CD4-positive, alpha-beta T cell treated with Interleukin-17A for 1 hour (primary cell): ENCODE results near the gene WAS.

ENCODE experiments used
- DNase-seq: peaks from one replicate; pipeline ENCODE4 v3.0.0-alpha.2; 2020

The WAS gene

DNA sequence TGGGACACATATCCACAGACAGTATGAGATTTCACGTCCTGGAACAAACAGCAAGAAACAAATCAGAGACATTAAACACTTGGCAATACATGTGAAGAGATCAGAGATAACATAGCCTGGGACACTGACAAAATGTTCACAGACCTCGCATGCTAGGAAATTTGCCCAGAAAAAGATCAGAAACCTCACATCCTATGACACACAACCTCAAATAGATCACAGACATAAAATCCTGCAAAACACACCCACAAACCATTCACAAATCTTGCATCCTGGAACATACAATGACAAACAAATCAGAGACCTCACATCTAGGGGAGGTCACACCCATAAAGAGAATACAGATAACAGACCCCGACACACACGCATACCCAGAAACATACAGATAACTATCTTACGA is 31.0 kb downstream of the WAS start:
- DNase-seq, result peak; percentile 38

DNA sequence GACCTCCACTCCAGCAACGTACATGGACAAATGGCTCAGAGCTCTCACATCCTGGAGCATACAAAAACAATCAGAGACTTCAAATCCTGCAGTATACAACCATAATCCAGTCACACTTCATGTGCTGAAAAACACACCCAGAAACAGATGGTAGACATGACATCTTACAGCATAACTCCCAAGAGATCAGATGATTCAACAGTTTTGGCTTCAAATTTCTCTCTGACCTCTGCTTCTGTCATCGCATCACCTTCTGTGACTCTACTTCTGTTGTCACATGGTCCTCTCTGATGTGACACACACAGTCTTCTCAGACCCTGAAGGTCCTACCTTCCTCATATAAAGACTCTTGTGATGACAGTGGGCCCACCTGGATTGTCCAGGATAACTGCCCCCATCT is 31.5 kb downstream of the WAS start:
- peak; percentile 10 for DNase-seq

DNA sequence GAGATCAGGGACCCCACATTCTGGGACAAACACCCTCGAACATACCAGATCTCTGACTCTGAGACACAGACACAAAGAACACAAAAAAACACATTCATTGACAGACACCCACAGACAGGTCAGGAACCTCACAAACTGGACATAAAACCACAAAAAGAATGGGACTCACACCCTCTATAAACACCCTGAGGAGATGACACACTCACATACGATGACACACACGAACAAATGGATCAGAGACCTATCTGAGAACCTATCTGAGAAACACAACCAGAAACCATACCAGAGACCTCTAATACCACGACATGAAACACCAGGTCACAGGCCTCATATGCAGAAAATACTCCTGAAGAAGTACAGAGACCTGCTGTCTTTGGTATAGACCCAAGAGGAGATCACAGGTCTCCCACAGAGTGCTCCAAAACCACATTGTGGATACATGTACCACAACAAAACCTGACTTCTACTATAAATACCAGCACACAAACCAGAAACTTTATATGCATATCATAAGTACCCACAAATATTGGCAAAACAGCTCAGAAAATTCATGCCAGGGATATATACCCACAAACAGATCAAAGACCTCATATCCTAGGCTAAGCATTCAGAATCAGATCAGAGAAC is 32.4 kb downstream of the WAS start:
- DNase-seq, result peak; percentile 27

DNA sequence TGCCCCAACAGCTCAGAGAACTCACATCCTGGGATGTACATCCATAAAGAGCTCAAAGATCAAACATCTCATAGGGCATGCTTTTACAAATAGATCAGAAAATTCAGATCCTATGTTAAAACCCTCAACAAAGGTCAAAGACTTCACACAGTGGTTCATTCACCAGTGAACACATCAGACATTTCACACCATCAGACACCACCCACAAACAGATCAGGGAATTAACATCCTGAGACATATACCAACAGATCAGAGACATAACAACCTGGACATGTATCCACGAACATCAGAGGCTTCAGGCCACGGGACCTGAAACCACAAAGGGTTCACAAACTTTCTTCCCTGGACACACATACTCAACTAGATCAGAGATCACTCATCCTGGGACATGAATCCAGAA is 36.4 kb downstream of the WAS start:
- peak; percentile 29 for DNase-seq

DNA sequence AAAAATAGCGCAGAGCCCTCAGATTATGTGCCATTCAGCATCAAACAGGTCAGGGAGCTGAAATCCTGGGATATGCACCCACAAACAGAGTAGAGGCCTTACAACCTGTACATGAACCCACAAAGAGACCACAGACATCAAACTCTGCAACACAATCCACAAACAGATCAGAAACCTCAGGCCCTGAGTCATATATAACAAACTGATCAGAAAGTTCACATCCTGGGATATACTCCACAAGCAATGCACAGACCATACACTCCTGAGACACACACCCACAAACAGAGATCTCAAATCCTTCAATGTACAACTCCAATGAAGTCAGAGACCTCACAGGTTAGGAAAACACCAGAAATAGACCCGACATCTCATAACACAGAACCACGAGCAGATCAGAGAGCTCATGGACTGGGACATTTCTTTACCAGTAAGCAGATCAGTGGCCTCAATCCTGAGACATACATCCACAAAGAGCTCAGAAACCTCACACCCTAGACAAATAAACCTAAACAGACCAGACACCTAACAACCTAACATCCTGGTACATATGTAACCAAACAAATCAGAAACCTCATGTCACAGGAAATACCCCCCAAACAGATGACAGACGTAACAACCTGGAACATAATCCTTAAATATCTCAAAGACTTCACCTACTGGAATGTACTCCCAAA is 37.1 kb downstream of the WAS start:
- peak; percentile 54 for DNase-seq

DNA sequence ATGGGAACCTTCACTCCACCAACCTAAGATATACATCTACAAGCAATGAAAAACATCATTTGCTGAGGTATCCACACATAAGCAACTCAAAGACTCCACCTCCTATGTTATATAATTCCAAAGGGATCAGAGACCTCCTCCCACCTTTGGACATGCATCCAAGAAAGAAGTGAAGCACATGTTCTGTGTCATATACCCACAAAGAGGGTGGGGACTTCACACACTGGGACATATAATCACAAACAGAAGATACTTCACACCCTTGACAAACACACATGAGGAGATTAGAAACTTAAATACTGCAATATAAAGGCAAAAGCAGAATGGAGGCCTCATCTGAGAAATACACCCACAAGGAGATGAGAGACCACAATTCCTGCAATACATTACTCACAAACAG is 38.3 kb downstream of the WAS start:
- DNase-seq, result no peak

DNA sequence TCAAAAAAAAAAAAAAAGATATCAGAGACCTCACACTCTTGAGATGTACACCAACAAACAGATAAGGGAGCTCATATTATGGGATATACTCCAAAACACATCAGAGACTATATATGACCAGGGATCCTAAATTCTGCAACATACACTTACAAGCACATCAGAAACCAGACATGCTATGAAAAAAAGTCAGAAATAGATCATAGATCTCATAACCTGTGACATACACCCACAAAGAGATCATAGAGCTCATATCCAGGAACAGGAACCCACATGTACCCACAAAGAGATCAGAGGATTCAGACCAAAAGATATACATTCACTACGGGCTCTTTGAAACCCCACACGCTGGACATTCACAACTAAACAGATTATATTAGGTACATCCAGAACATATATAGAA is 43.0 kb downstream of the WAS start:
- no peak for DNase-seq

DNA sequence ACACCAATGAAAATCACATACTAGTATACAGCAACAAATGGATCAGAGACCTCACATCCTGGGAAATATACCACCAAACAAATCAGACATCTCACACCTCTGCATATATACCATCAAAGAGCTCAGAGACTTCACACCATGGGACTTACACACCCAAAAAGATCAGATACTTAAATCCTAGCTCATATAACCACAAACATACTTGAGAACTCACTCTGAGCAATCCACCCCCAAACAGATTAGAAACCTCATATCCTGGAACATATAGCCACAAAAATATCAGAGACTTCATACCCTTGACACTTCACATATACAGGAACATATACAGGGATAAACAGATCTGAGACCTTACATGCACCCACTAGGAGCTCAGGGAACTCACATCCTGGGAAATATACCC is 45.1 kb downstream of the WAS start:
- DNase-seq, result no peak

DNA sequence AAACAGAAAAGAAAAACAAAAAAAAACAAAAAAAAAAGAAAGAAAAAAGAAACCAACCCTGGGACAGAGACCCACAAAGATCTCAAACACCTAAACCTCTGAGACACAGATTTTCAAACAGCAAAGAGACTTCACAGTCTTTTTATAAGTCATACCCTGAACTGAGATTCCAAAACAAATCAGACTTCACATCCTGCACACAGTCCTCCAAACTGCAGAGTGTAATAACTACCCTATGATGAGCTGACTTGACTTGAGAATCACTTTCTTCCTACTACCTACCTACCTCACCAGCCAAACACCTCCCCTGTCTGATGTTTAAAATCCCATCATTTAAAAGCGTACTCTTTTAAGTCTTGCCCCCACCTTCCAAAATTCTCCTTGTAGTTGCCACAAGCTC is 52.7 kb downstream of the WAS start:
- DNase-seq, result no peak

DNA sequence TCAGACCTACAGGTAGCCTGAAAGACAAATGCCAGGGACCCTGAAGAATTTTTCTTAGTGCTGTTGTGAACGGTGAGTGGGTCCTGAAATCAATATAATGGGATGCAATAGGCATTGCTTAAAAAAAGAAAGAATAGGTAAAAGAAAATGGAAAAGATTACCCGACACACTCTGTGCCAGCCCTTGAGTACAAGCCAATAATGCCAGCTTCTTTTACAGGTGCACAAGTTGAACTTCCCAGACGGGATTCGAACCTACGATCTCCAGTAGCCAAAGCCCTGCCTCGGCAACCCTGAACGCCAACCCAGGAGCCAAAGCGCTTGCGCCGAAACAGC is 53.2 kb downstream of the WAS start:
- no peak for DNase-seq

DNA sequence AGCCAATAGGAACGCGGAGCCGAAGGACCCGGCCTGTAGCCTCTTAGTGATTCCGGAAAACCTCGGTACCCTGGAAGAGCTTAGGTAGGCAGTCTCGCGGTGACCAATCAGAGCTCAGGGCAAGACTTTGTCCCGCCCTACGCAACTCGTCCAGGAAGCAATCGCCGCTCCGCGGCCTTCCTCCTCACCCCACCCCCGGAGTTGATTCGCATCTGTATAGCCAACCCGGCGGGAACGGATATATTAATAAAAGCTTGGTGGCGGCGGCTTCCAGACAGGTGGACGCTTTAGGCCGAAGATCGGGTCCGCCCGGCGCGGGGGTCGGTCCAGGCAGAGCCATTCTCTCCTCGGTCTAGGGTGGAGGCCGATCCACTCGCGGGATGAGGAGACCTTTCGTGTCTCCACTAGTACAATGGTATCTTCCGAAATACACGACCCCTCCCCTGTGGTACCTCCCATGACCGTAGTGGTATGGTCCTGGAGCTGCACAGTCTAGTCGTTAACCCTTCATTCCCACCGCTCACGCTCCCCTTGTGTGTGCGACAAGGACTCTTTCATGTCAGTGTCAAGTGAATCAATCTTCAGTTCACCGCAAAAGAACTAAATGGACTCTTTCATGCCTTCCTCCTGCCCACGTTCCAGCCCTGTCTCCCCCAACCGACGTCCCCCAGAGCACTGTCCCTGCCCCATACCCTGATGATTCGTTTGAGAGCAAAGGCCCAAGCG is 53.8 kb downstream of the WAS start:
- peak; percentile 95 for DNase-seq

DNA sequence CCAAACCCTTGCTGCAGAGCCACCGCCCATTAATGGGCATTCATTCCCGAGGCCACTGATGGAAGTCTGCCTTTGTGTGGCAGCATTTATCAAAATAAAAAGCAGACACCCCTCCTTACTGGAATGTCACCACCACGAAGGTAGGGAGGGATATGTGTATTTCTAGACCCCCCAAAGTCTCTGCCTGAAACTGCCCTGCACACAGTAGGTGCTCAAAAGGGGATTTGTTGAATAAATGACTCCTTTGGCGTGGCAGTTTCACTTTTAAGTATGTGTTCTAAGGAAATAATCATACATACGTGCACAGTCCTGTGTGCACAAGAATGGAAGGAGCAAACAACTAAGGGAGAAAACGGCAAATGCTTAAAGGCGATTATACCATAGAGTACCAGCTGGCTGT is 54.3 kb downstream of the WAS start:
- no peak for DNase-seq
